ENCODE data around the gene ZNF862. TPM values are rescaled to one million over a fixed set of nuclear protein-coding genes. Genes with fewer than 3 reads are reported as not detected.

ZNF862 gene
- polyA plus RNA-seq, 4 donors = 18.1 to 20.9 (median 19.8) TPM

GRCh38 chr7:149809215-149809614 lies 29.0 kb upstream of the ZNF862 start:
- no peak for DNase-seq (ENCODE audit: low read depth in 4 of 4, low spot score in 3 of 4)

GRCh38 chr7:149811221-149811620 lies 27.0 kb upstream of the ZNF862 start:
- no peak for DNase-seq (ENCODE audit: low read depth in 4 of 4, low spot score in 3 of 4)

- no peak for DNase-seq (ENCODE audit: low read depth in 4 of 4, low spot score in 3 of 4)
These were observed 26.2 kb upstream of the ZNF862 start for GRCh38 chr7:149811831-149812490.

- no peak for DNase-seq (ENCODE audit: low read depth in 4 of 4, low spot score in 3 of 4)
These were observed 24.7 kb upstream of the ZNF862 start for GRCh38 chr7:149813254-149814035.

GRCh38 chr7:149814494-149814893 lies 23.7 kb upstream of the ZNF862 start:
- DNase-seq (ENCODE audit: low read depth in 4 of 4, low spot score in 3 of 4) = no peak

GRCh38 chr7:149815121-149815520 lies 23.1 kb upstream of the ZNF862 start:
- DNase-seq (ENCODE audit: low read depth in 4 of 4, low spot score in 3 of 4) = no peak

GRCh38 chr7:149815661-149816266 lies 22.4 kb upstream of the ZNF862 start:
- DNase-seq (ENCODE audit: low read depth in 4 of 4, low spot score in 3 of 4) = no peak

- no peak for DNase-seq (ENCODE audit: low read depth in 4 of 4, low spot score in 3 of 4)
These were observed 21.9 kb upstream of the ZNF862 start for GRCh38 chr7:149816267-149816751.

- no peak for DNase-seq (ENCODE audit: low read depth in 4 of 4, low spot score in 3 of 4)
These were observed 21.4 kb upstream of the ZNF862 start for GRCh38 chr7:149816794-149817193.

GRCh38 chr7:149817301-149817771 lies 20.8 kb upstream of the ZNF862 start:
- no peak for DNase-seq (ENCODE audit: low read depth in 4 of 4, low spot score in 3 of 4)

- no peak for DNase-seq (ENCODE audit: low read depth in 4 of 4, low spot score in 3 of 4)
These were observed 20.2 kb upstream of the ZNF862 start for GRCh38 chr7:149817836-149818535.

GRCh38 chr7:149818536-149818840 lies 19.7 kb upstream of the ZNF862 start:
- no peak for DNase-seq (ENCODE audit: low read depth in 4 of 4, low spot score in 3 of 4)

GRCh38 chr7:149819141-149819960 lies 18.8 kb upstream of the ZNF862 start:
- DNase-seq (ENCODE audit: low read depth in 4 of 4, low spot score in 3 of 4) = no peak

GRCh38 chr7:149819961-149820340 lies 18.2 kb upstream of the ZNF862 start:
- no peak for DNase-seq (ENCODE audit: low read depth in 4 of 4, low spot score in 3 of 4)

GRCh38 chr7:149820622-149821190 lies 17.5 kb upstream of the ZNF862 start:
- no peak for DNase-seq (ENCODE audit: low read depth in 4 of 4, low spot score in 3 of 4)

GRCh38 chr7:149821191-149822148 lies 16.7 kb upstream of the ZNF862 start:
- no peak for DNase-seq (ENCODE audit: low read depth in 4 of 4, low spot score in 3 of 4)

- DNase-seq (ENCODE audit: low read depth in 4 of 4, low spot score in 3 of 4) = no peak
These were observed 15.7 kb upstream of the ZNF862 start for GRCh38 chr7:149822353-149822943.

- DNase-seq (ENCODE audit: low read depth in 4 of 4, low spot score in 3 of 4) = no peak
These were observed 15.0 kb upstream of the ZNF862 start for GRCh38 chr7:149823191-149823630.
